SK-N-MC (cell line): ENCODE measurements around the gene SGSM1.

ENCODE experiments used
- EZH2 ChIP-seq: fragments of 200-600 bp; sonication (generic); IDR thresholded peaks from one replicate; pipeline ENCODE4 v1.6.1; 2017; ENCODE audit warnings: antibody characterized with exemption
- POLR2AphosphoS5 ChIP-seq: IDR thresholded peaks from 2 replicates; pipeline ENCODE4 v1.6.1; 2012; ENCODE audit warnings: mild to moderate bottlenecking, low read depth, low read length, borderline replicate concordance

GRCh38 chr22:24809331-24809730, 3.3 kb downstream of the SGSM1 start:
- TF ChIP-seq POLR2AphosphoS5 (no peak), EZH2 (no peak)
